ENCODE measurements around the gene ZBTB20. TPM values are rescaled to one million over a fixed set of nuclear protein-coding genes. Genes with fewer than 3 reads are reported as not detected.

ZBTB20 gene
- total and polyA plus RNA-seq, 8 donors, result 0.15 to 149 (median 38.5) TPM

- intact Hi-C loops (cut with DNase I; ENCODE audit: low total_unique reads), result no loop called here
- Histone ChIP-seq H3K4me1 (peaks cover 0 to 10% (median 0%) of the 10 kb centered on the region in 4 donors), H3K27me3 (no peaks in the 10 kb centered on the region), H3K36me3 (no peaks in the 10 kb centered on the region), H3K27ac (no peak overlapping the region), H3K9me3 (no peaks in the 10 kb centered on the region), H3K4me3 (no peak overlapping the region)
- DNase-seq, result no peak
- no peak for TF ChIP-seq EP300 (IDR thresholded peaks at IDR 0.05)
- no peak for TF ChIP-seq POLR2A (IDR thresholded peaks at IDR 0.05)
- TF ChIP-seq CTCF (IDR thresholded peaks at IDR 0.05), result no peak
- TF ChIP-seq POLR2AphosphoS5 (IDR thresholded peaks at IDR 0.05), result no peak
- WGBS, 5 donors, result 32 to 43% (median 40%) methylated on average over 3 of the region's 3 CpGs
These were observed 496.3 kb downstream of the ZBTB20 start for GRCh38 chr3:114650808-114651207.

- Histone ChIP-seq H3K36me3 (no peaks in the 10 kb centered on the region), H3K27ac (no peak overlapping the region), H3K4me1 (peaks cover 0 to 10% (median 0%) of the 10 kb centered on the region in 4 donors), H3K4me3 (no peak overlapping the region), H3K9me3 (no peaks in the 10 kb centered on the region), H3K27me3 (no peaks in the 10 kb centered on the region)
- intact Hi-C loops (cut with DNase I; ENCODE audit: low total_unique reads), result no loop called here
- no peak for DNase-seq
- TF ChIP-seq EP300 (IDR thresholded peaks at IDR 0.05), result no peak
- no peak for TF ChIP-seq CTCF (IDR thresholded peaks at IDR 0.05)
- no peak for TF ChIP-seq POLR2A (IDR thresholded peaks at IDR 0.05)
These were observed 497.8 kb downstream of the ZBTB20 start for GRCh38 chr3:114649331-114649730.

- DNase-seq, result no peak
- WGBS, 5 donors, result 74 to 83% (median 78%) methylated on average over 2 of the region's 2 CpGs
- Histone ChIP-seq H3K27me3 (no peaks in the 10 kb centered on the region), H3K36me3 (no peaks in the 10 kb centered on the region), H3K27ac (no peak overlapping the region), H3K9me3 (no peaks in the 10 kb centered on the region), H3K4me1 (peaks cover 0 to 10% (median 0%) of the 10 kb centered on the region in 4 donors), H3K4me3 (no peak overlapping the region)
- no peak for TF ChIP-seq POLR2AphosphoS5 (IDR thresholded peaks at IDR 0.05)
- no peak for TF ChIP-seq CTCF (IDR thresholded peaks at IDR 0.05)
- TF ChIP-seq EP300 (IDR thresholded peaks at IDR 0.05), result no peak
- TF ChIP-seq POLR2A (IDR thresholded peaks at IDR 0.05), result no peak
- intact Hi-C loops (cut with DNase I; ENCODE audit: low total_unique reads), result no loop called here
These were observed 500.6 kb downstream of the ZBTB20 start for GRCh38 chr3:114646526-114646925.

- 89 to 97% (median 91%) methylated on average over 1 of the region's 1 CpG for WGBS, 5 donors
- intact Hi-C loops (cut with DNase I; ENCODE audit: low total_unique reads), result no loop called here
- peaks cover 0 to 3% (median 0%) of the 10 kb centered on the region in 4 donors for H3K4me1 ChIP-seq
- H3K27ac ChIP-seq, result no peak overlapping the region
- no peak overlapping the region for H3K4me3 ChIP-seq
- H3K27me3 ChIP-seq, result no peaks in the 10 kb centered on the region
- H3K9me3 ChIP-seq, result no peaks in the 10 kb centered on the region
- TF ChIP-seq EP300 (IDR thresholded peaks at IDR 0.05) (no peak), POLR2AphosphoS5 (IDR thresholded peaks at IDR 0.05) (no peak), POLR2A (IDR thresholded peaks at IDR 0.05) (no peak), CTCF (IDR thresholded peaks at IDR 0.05) (no peak)
- no peak for DNase-seq
- no peaks in the 10 kb centered on the region for H3K36me3 ChIP-seq
These were observed 501.7 kb downstream of the ZBTB20 start for GRCh38 chr3:114645392-114645791.

All from stomach (tissue), 9 donors.